K562 (cell line): Measurements from ENCODE around the gene ACSS2. TPM values are rescaled to one million over a fixed set of nuclear protein-coding genes. Genes with fewer than 3 reads are reported as not detected.

Source experiments
- EZH2 ChIP-seq: IDR thresholded peaks from 2 replicates; pipeline ENCODE4 v1.6.1; 2012; ENCODE audit warnings: low read depth, mild to moderate bottlenecking, inconsistent platforms, low read length, borderline replicate concordance
- GTF2E2 ChIP-seq: fragments of 200-800 bp; sonication (Bioruptor generic); IDR thresholded peaks from 2 replicates; pipeline ENCODE4 v1.6.1; 2016; ENCODE audit warnings: missing genetic modification characterization, missing compliant biosample characterization
- HNRNPK ChIP-seq: fragments of 200-400 bp; formaldehyde crosslinking; IDR thresholded peaks from one replicate; pipeline ENCODE4 v1.6.1; 2018; ENCODE audit warnings: mild to moderate bottlenecking, low read depth, low read length; ENCODE audit not compliant: poor library complexity, severe bottlenecking
- MCM2 ChIP-seq: fragments of 450-650 bp; IDR thresholded peaks from 2 replicates; pipeline ENCODE4 v1.6.1; 2017; ENCODE audit warnings: low read depth, mild to moderate bottlenecking
- MTA3 ChIP-seq: fragments of 450-650 bp; formaldehyde crosslinking; IDR thresholded peaks from 2 replicates; pipeline ENCODE4 v1.6.1; 2017; ENCODE audit warnings: mild to moderate bottlenecking, borderline replicate concordance
- PREB ChIP-seq: sonication (generic); formaldehyde crosslinking; IDR thresholded peaks from 2 replicates; pipeline ENCODE4 v1.8.1; 2023; ENCODE audit warnings: mild to moderate bottlenecking, missing genetic modification reagents
- SIN3B ChIP-seq: fragments of 450-650 bp; IDR thresholded peaks from 2 replicates; pipeline ENCODE4 v1.6.1; 2017; ENCODE audit warnings: low read depth, mild to moderate bottlenecking, moderate library complexity
- SLC30A9 ChIP-seq: fragments of 250-450 bp; sonication (Bioruptor Pico); IDR thresholded peaks from 2 replicates; pipeline ENCODE4 v1.8.0; 2022; ENCODE audit warnings: mild to moderate bottlenecking, moderate library complexity
- SMAD3 ChIP-seq: fragments of 450-650 bp; formaldehyde crosslinking; conservative IDR thresholded peaks from 2 replicates; pipeline ENCODE4 v1.4.0; 2020; ENCODE audit warnings: mild to moderate bottlenecking
- ZBED1 ChIP-seq: IDR thresholded peaks from 2 replicates; pipeline ENCODE4 v1.6.1; 2014
- ZFP30 ChIP-seq: fragments of 250-450 bp; sonication (Bioruptor Pico); IDR thresholded peaks from 2 replicates; pipeline ENCODE4 v1.8.0; 2022; ENCODE audit warnings: moderate library complexity, mild to moderate bottlenecking, inconsistent platforms, borderline replicate concordance
- ZNF778 ChIP-seq: fragments of 450-650 bp; formaldehyde crosslinking; IDR thresholded peaks from 2 replicates; pipeline ENCODE4 v1.4.0; 2020; ENCODE audit warnings: mild to moderate bottlenecking, moderate library complexity
- polyA plus RNA-seq, 8 experiments: library from polyadenylated mRNA; depleted of rRNA in 4 of 8; stranded (reverse) in 5 of 8; unstranded in 3 of 8; fragments of >200 nt; fragmentation: Nextera tagmentation in 2 of 8; fragmentation: Illumina TruSeq in 1 of 8; extraction: Ambion mirVana in 2 of 8; extraction: Trizol in 1 of 8; gene quantifications; 2 replicates each; pipeline versions ENCODE4 v1.2.1 to v1.2.3, GENCODE V29; 2011 to 2014; ENCODE audit warnings: inconsistent platforms in 1 of 8, missing spikeins in 1 of 8
- total RNA-seq, 7 experiments: library from RNA; depleted of rRNA in 6 of 7; stranded (reverse); fragments of >200 nt in 6 of 7; fragmentation: Illumina TruSeq in 2 of 7; extraction: Trizol in 2 of 7; gene quantifications; 2 replicates each; pipeline versions ENCODE4 v1.2.1 to v1.2.3, GENCODE V29; 2011 to 2021; ENCODE audit warnings: low replicate concordance in 1 of 7
- TF ChIP-seq, protein P1 (sequence below), 2 experiments: fragments of 450-650 bp; IDR thresholded peaks; 2 replicates each; pipeline ENCODE4 v1.6.1; 2016; ENCODE audit warnings: mild to moderate bottlenecking in 2 of 2, borderline replicate concordance in 1 of 2, low read depth in 1 of 2, moderate library complexity in 1 of 2
- TF ChIP-seq, protein P2 (sequence below), 2 experiments: fragments of 200-800 bp in 1 of 2; sonication (Bioruptor generic) in 1 of 2; sonication (generic) in 1 of 2; formaldehyde crosslinking in 1 of 2; IDR thresholded peaks in 1 of 2; conservative IDR thresholded peaks in 1 of 2; 2 replicates each; pipeline versions ENCODE4 v1.5.0 to v1.6.1; 2016 to 2020; ENCODE audit warnings: missing compliant biosample characterization in 1 of 2, missing genetic modification characterization in 1 of 2, missing genetic modification reagents in 1 of 2
- TF ChIP-seq, protein P3 (sequence below): sonication (generic); formaldehyde crosslinking; IDR thresholded peaks from 2 replicates; pipeline ENCODE4 v1.5.0; 2020; ENCODE audit warnings: missing genetic modification reagents

The ACSS2 gene
- total and polyA plus RNA-seq, 9 of the 15 experiments (the other 6 are each of a cell fraction or from before 2014, with no cell fraction given) = 21.9 to 246 (median 66.2) TPM

GRCh38 chr20:34955231-34956040, 79.0 kb downstream of the ACSS2 start, which contains the start of the genes GSS and MYH7B (continued):
- TF ChIP-seq, protein P1, sequence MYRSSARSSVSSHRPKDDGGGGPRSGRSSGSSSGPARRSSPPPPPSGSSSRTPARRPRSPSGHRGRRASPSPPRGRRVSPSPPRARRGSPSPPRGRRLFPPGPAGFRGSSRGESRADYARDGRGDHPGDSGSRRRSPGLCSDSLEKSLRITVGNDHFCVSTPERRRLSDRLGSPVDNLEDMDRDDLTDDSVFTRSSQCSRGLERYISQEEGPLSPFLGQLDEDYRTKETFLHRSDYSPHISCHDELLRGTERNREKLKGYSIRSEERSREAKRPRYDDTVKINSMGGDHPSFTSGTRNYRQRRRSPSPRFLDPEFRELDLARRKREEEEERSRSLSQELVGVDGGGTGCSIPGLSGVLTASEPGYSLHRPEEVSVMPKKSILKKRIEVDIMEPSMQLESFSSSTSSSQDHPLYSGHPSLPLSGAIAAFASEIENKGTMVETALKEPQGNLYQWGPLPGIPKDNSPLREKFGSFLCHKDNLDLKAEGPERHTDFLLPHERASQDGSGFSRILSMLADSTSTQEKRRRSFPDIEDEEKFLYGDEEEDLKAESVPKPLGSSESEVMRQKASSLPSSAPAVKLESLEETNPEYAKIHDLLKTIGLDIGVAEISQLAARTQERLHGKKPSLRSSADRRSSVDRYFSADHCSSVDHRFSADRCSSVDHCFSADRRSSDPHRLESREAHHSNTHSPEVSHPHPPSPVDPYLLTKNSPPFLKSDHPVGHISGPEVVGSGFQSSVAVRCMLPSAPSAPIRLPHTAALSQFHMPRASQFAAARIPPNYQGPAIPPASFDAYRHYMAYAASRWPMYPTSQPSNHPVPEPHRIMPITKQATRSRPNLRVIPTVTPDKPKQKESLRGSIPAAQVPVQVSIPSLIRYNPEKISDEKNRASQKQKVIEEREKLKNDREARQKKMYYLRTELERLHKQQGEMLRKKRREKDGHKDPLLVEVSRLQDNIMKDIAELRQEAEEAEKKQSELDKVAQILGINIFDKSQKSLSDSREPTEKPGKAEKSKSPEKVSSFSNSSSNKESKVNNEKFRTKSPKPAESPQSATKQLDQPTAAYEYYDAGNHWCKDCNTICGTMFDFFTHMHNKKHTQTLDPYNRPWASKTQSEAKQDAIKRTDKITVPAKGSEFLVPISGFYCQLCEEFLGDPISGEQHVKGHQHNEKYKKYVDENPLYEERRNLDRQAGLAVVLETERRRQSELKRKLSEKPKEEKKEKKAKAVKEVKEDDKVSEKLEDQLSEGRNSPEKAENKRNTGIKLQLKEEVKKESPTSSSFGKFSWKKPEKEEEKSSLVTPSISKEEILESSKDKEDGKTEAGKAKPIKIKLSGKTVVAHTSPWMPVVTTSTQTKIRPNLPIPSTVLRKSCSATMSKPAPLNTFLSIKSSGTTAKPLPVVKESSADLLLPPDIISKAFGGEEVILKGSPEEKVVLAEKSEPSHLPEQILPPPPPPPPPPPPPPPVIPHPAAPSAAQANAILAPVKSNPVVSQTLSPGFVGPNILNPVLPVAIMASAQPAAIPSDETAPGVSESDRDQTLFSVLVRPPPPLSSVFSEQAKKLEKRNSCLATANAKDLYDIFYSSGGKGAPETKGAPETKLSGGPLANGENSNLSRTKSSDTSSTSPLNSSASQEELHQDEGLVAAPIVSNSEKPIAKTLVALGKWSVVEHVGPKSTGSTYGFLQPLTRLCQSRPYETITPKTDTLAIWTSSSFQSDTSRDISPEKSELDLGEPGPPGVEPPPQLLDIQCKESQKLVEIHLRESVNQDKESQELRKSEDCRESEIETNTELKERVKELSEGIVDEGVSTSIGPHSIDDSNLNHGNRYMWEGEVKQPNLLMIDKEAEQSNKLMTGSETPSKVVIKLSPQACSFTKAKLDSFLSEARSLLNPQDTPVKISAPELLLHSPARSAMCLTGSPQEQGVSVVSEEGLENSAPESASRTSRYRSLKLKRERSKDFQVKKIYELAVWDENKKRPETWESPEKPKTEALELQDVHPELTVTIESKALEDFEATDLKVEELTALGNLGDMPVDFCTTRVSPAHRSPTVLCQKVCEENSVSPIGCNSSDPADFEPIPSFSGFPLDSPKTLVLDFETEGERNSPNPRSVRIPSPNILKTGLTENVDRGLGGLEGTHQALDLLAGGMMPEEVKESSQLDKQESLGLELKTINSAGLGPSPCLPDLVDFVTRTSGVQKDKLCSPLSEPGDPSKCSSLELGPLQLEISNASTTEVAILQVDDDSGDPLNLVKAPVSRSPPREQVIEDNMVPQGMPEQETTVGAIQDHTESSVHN (IDR thresholded peaks at IDR 0.05; ENCODE audit: borderline replicate concordance in 1 of 2, low read depth in 1 of 2) = no peak
- TF ChIP-seq MTA3 = peak; percentile 99
- 0 out of 2 replicates have a peak, but pooled peaks have one; percentile 37 for TF ChIP-seq PREB (CRISPR knock-in tag)
- TF ChIP-seq EZH2 = no peak
- TF ChIP-seq, protein P2, sequence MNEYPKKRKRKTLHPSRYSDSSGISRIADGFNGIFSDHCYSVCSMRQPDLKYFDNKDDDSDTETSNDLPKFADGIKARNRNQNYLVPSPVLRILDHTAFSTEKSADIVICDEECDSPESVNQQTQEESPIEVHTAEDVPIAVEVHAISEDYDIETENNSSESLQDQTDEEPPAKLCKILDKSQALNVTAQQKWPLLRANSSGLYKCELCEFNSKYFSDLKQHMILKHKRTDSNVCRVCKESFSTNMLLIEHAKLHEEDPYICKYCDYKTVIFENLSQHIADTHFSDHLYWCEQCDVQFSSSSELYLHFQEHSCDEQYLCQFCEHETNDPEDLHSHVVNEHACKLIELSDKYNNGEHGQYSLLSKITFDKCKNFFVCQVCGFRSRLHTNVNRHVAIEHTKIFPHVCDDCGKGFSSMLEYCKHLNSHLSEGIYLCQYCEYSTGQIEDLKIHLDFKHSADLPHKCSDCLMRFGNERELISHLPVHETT (CRISPR knock-in tag; conservative IDR thresholded peaks at IDR 0.05 in 1 of 2, IDR thresholded peaks at IDR 0.05 in 1 of 2) = 0 out of 4 replicates have a peak, but pooled peaks of 1 of the 2 experiments have one; percentile 32
- TF ChIP-seq GTF2E2 (tag) = peak; percentile 94
- no peak for TF ChIP-seq ZFP30 (CRISPR knock-in tag)
- TF ChIP-seq MCM2 = no peak
- TF ChIP-seq SLC30A9 (CRISPR knock-in tag) = no peak
- TF ChIP-seq HNRNPK = no peak
- no peak; the same call in 1 of the 2 replicates for TF ChIP-seq SIN3B
- no peak for TF ChIP-seq ZNF778 (CRISPR knock-in tag)
- no peak for TF ChIP-seq ZBED1
- TF ChIP-seq SMAD3 = no peak
- TF ChIP-seq, protein P3, sequence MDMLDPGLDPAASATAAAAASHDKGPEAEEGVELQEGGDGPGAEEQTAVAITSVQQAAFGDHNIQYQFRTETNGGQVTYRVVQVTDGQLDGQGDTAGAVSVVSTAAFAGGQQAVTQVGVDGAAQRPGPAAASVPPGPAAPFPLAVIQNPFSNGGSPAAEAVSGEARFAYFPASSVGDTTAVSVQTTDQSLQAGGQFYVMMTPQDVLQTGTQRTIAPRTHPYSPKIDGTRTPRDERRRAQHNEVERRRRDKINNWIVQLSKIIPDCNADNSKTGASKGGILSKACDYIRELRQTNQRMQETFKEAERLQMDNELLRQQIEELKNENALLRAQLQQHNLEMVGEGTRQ (CRISPR knock-in tag) = no peak
